Measurements from ENCODE around the gene SLC1A6.
"Not testable (repeated sequence)": the region's sequence is repeated elsewhere in the genome, so short reads cannot be mapped to it uniquely, and the experiment has no call there.

The SLC1A6 gene

GRCh38 chr19:14979476-14980255, at the start of gene SLC1A6:
SLC1A6 (minus strand) TSS chr19:14979864; CDS start chr19:14972910, 6,954 bp downstream.
- no peak for DNase-seq

GRCh38 chr19:15028490-15028889, 48.8 kb upstream of the SLC1A6 start:
- no peak for DNase-seq

GRCh38 chr19:15025217-15025616, 45.6 kb upstream of the SLC1A6 start:
- no peak for DNase-seq

GRCh38 chr19:15022752-15023151, 43.1 kb upstream of the SLC1A6 start:
- DNase-seq, result no peak

GRCh38 chr19:15021286-15022007, 41.8 kb upstream of the SLC1A6 start:
- DNase-seq, result no peak

- not testable (repeated sequence) for DNase-seq
Observed at GRCh38 chr19:15018836-15019235, 39.2 kb upstream of the SLC1A6 start.

- no peak for DNase-seq
Observed at GRCh38 chr19:15015946-15016542, 36.4 kb upstream of the SLC1A6 start.

GRCh38 chr19:15014579-15014978, 34.9 kb upstream of the SLC1A6 start:
- no peak for DNase-seq

GRCh38 chr19:15010501-15011300, 31.0 kb upstream of the SLC1A6 start:
- DNase-seq, result no peak

- no peak for DNase-seq
Observed at GRCh38 chr19:15008308-15008707, 28.6 kb upstream of the SLC1A6 start.

GRCh38 chr19:14997981-14998380, 18.3 kb upstream of the SLC1A6 start:
- DNase-seq, result no peak

- no peak for DNase-seq
Observed at GRCh38 chr19:14992780-14993179, 13.1 kb upstream of the SLC1A6 start.

- no peak for DNase-seq
Observed at GRCh38 chr19:14985133-14985532, 5.5 kb upstream of the SLC1A6 start.

GRCh38 chr19:14978161-14978776, 1.4 kb downstream of the SLC1A6 start:
- no peak for DNase-seq

GRCh38 chr19:14977128-14977527, 2.5 kb downstream of the SLC1A6 start:
- DNase-seq, result no peak

GRCh38 chr19:14974488-14974887, 5.2 kb downstream of the SLC1A6 start:
- DNase-seq, result no peak

- DNase-seq, result no peak
Observed at GRCh38 chr19:14972676-14973075, 7.0 kb downstream of the SLC1A6 start.

- DNase-seq, result no peak
Observed at GRCh38 chr19:14971474-14971873, 8.2 kb downstream of the SLC1A6 start.

GRCh38 chr19:14968247-14968646, 11.4 kb downstream of the SLC1A6 start:
- no peak for DNase-seq

- no peak for DNase-seq
Observed at GRCh38 chr19:14961956-14962685, 17.5 kb downstream of the SLC1A6 start.

GRCh38 chr19:14959263-14959662, 20.4 kb downstream of the SLC1A6 start:
- DNase-seq, result no peak

GRCh38 chr19:14957464-14957863, 22.2 kb downstream of the SLC1A6 start:
- DNase-seq, result no peak
